GM19463 (cell line): ENCODE data around the gene NSRP1.
"Not testable (repeated sequence)": the region's sequence is repeated elsewhere in the genome, so short reads cannot be mapped to it uniquely, and the experiment has no call there.

Source experiments
- ATAC-seq: cut with Tn5 transposase; IDR thresholded peaks from one replicate; pipeline ENCODE4 v1.9.1; 2021; ENCODE audit warnings: mild to moderate bottlenecking, moderate library complexity; ENCODE audit not compliant: unreplicated experiment

The NSRP1 gene

GRCh38 chr17:30117675-30118081 is 1.1 kb downstream of the NSRP1 start:
- ATAC-seq: no peak

GRCh38 chr17:30118635-30119034 is 2.0 kb downstream of the NSRP1 start:
- ATAC-seq: not testable (repeated sequence)

GRCh38 chr17:30124273-30124796 is 7.7 kb downstream of the NSRP1 start:
- ATAC-seq: no peak

- ATAC-seq: no peak
Observed at GRCh38 chr17:30130121-30130520, 13.5 kb downstream of the NSRP1 start.

GRCh38 chr17:30132615-30133014 is 16.0 kb downstream of the NSRP1 start:
- no peak for ATAC-seq

GRCh38 chr17:30133197-30133596 is 16.6 kb downstream of the NSRP1 start:
- no peak for ATAC-seq

- no peak for ATAC-seq
Observed at GRCh38 chr17:30134551-30134950, 17.9 kb downstream of the NSRP1 start.

GRCh38 chr17:30137158-30137557 is 20.5 kb downstream of the NSRP1 start:
- no peak for ATAC-seq

GRCh38 chr17:30147860-30148259 is 31.2 kb downstream of the NSRP1 start:
- not testable (repeated sequence) for ATAC-seq

- ATAC-seq: no peak
Observed at GRCh38 chr17:30148376-30148775, 31.8 kb downstream of the NSRP1 start.

GRCh38 chr17:30151471-30151870 is 34.9 kb downstream of the NSRP1 start:
- no peak for ATAC-seq

GRCh38 chr17:30153463-30153862 is 36.8 kb downstream of the NSRP1 start:
- ATAC-seq: no peak

- no peak for ATAC-seq
Observed at GRCh38 chr17:30155389-30155788, 38.8 kb downstream of the NSRP1 start.

- no peak for ATAC-seq
Observed at GRCh38 chr17:30158896-30159625, 42.4 kb downstream of the NSRP1 start.

- no peak for ATAC-seq
Observed at GRCh38 chr17:30160419-30161172, 44.0 kb downstream of the NSRP1 start.

GRCh38 chr17:30161601-30162000 is 45.0 kb downstream of the NSRP1 start:
- no peak for ATAC-seq

- no peak for ATAC-seq
Observed at GRCh38 chr17:30164531-30164930, 47.9 kb downstream of the NSRP1 start.

- no peak for ATAC-seq
Observed at GRCh38 chr17:30165147-30165546, 48.5 kb downstream of the NSRP1 start.

GRCh38 chr17:30165960-30166359 is 49.3 kb downstream of the NSRP1 start:
- no peak for ATAC-seq

- ATAC-seq: no peak
Observed at GRCh38 chr17:30170415-30170987, 53.9 kb downstream of the NSRP1 start.

- no peak for ATAC-seq
Observed at GRCh38 chr17:30172560-30172959, 55.9 kb downstream of the NSRP1 start.

GRCh38 chr17:30173649-30174048 is 57.0 kb downstream of the NSRP1 start:
- peak; percentile 94 for ATAC-seq
